ENCODE data around the gene LRRC4C. TPM values are rescaled to one million over a fixed set of nuclear protein-coding genes. Genes with fewer than 3 reads are reported as not detected.

LRRC4C gene
- polyA plus RNA-seq, 1 experiment: not detected

GRCh38 chr11:40162901-40163883 is 1296.3 kb downstream of the LRRC4C start:
- Histone ChIP-seq H3K36me3 (ENCODE audit: control insufficient read depth, insufficient read depth, low read length) (no peaks in the 10 kb centered on the region), H3K27me3 (ENCODE audit: control insufficient read depth, insufficient read depth, low read length) (no peaks in the 10 kb centered on the region), H3K4me3 (ENCODE audit: low read depth, low read length) (no peak overlapping the region)
- no peak for DNase-seq (ENCODE audit: low read depth)
- CTCF ChIA-PET: interaction anchor here (0.6 kb wide), 1 partner anchor 150 kb away, joined by 3 read pairs; no protein-coding TSS in a partner anchor
- TF ChIP-seq CTCF (IDR thresholded peaks at IDR 0.05; ENCODE audit: insufficient read depth, low read depth, low read length): no peak
- POLR2A ChIA-PET: no interaction called here

- no peak for TF ChIP-seq CTCF (IDR thresholded peaks at IDR 0.05; ENCODE audit: insufficient read depth, low read depth, low read length)
- no peak for DNase-seq (ENCODE audit: low read depth)
- ChIA-PET POLR2A (no interaction called here), CTCF (no interaction called here)
- H3K27me3 ChIP-seq (ENCODE audit: control insufficient read depth, insufficient read depth, low read length): no peaks in the 10 kb centered on the region
- H3K36me3 ChIP-seq (ENCODE audit: control insufficient read depth, insufficient read depth, low read length): no peaks in the 10 kb centered on the region
- no peak overlapping the region for H3K4me3 ChIP-seq (ENCODE audit: low read depth, low read length)
These were observed 1297.5 kb downstream of the LRRC4C start for GRCh38 chr11:40161854-40162410.

- POLR2A ChIA-PET: no interaction called here
- CTCF ChIA-PET: no interaction called here
- no peak for TF ChIP-seq CTCF (IDR thresholded peaks at IDR 0.05; ENCODE audit: insufficient read depth, low read depth, low read length)
- no peaks in the 10 kb centered on the region for H3K27me3 ChIP-seq (ENCODE audit: control insufficient read depth, insufficient read depth, low read length)
- no peaks in the 10 kb centered on the region for H3K36me3 ChIP-seq (ENCODE audit: control insufficient read depth, insufficient read depth, low read length)
- DNase-seq (ENCODE audit: low read depth): no peak
- no peak overlapping the region for H3K4me3 ChIP-seq (ENCODE audit: low read depth, low read length)
These were observed 1299.0 kb downstream of the LRRC4C start for GRCh38 chr11:40160418-40160817.

GRCh38 chr11:40149721-40150120 is 1309.7 kb downstream of the LRRC4C start:
- no peak for TF ChIP-seq CTCF (IDR thresholded peaks at IDR 0.05; ENCODE audit: insufficient read depth, low read depth, low read length)
- Histone ChIP-seq H3K27me3 (ENCODE audit: control insufficient read depth, insufficient read depth, low read length) (no peaks in the 10 kb centered on the region), H3K36me3 (ENCODE audit: control insufficient read depth, insufficient read depth, low read length) (no peaks in the 10 kb centered on the region), H3K4me3 (ENCODE audit: low read depth, low read length) (no peak overlapping the region)
- CTCF ChIA-PET: no interaction called here
- POLR2A ChIA-PET: no interaction called here
- DNase-seq (ENCODE audit: low read depth): no peak

GRCh38 chr11:40140560-40140959 is 1318.9 kb downstream of the LRRC4C start:
- TF ChIP-seq CTCF (IDR thresholded peaks at IDR 0.05; ENCODE audit: insufficient read depth, low read depth, low read length): no peak

More at GRCh38 chr11:40140560-40140959, 1318.9 kb downstream of the LRRC4C start:
- no peaks in the 10 kb centered on the region for H3K36me3 ChIP-seq (ENCODE audit: control insufficient read depth, insufficient read depth, low read length)
- ChIA-PET POLR2A (no interaction called here), CTCF (no interaction called here)
- no peak overlapping the region for H3K4me3 ChIP-seq (ENCODE audit: low read depth, low read length)
- no peaks in the 10 kb centered on the region for H3K27me3 ChIP-seq (ENCODE audit: control insufficient read depth, insufficient read depth, low read length)
- DNase-seq (ENCODE audit: low read depth): no peak

Measured in BJ (cell line).